Endothelial cell of umbilical vein (primary cell): Measurements from ENCODE around the gene CALHM1.

ENCODE experiments used
- FOS ChIP-seq: IDR thresholded peaks from 2 replicates; pipeline ENCODE4 v1.6.1; 2011; ENCODE audit warnings: mild to moderate bottlenecking, low read length, moderate library complexity, borderline replicate concordance; ENCODE audit not compliant: insufficient read depth
- POLR2A ChIP-seq: IDR thresholded peaks from 2 replicates; pipeline ENCODE4 v1.6.1; 2012; ENCODE audit warnings: low read depth, mild to moderate bottlenecking, control low read depth, low read length
- POLR2AphosphoS5 ChIP-seq: IDR thresholded peaks from 2 replicates; pipeline ENCODE4 v1.6.1; 2012; ENCODE audit warnings: low read depth, mild to moderate bottlenecking, control low read depth, low read length, moderate library complexity; ENCODE audit not compliant: insufficient read depth
- TF ChIP-seq, protein P1 (sequence below), 2 donors: IDR thresholded peaks; 1 replicate in 1 of 2; 2 replicates in 1 of 2; pipeline ENCODE4 v1.5.1; 2011; ENCODE audit warnings: low read length in 2 of 2, mild to moderate bottlenecking in 2 of 2, moderate library complexity in 2 of 2, control low read depth in 1 of 2, inconsistent platforms in 1 of 2, low read depth in 1 of 2; ENCODE audit not compliant: insufficient read depth in 1 of 2; ENCODE audit errors: extremely low read depth in 1 of 2

DNA sequence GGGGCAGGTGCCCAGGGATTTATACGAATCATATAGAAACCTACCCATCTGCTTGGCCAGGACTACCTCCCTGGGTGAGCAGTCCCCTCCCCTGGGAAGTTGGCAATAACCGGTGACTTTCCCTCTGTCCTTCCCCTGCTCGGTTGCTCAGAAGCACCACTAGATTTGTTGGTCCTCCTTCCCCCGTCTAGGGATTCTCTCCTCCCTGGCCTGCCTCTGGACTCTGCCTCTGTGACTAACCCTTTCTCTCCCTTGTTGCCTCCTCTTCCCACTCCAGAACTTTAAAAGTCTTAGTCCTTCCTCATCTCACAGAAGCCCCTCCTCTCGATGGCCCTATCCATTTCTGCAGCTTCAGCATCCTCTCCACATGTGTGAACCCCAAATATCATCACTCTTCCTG is 10.5 kb upstream of the CALHM1 start:
- TF ChIP-seq, protein P1, sequence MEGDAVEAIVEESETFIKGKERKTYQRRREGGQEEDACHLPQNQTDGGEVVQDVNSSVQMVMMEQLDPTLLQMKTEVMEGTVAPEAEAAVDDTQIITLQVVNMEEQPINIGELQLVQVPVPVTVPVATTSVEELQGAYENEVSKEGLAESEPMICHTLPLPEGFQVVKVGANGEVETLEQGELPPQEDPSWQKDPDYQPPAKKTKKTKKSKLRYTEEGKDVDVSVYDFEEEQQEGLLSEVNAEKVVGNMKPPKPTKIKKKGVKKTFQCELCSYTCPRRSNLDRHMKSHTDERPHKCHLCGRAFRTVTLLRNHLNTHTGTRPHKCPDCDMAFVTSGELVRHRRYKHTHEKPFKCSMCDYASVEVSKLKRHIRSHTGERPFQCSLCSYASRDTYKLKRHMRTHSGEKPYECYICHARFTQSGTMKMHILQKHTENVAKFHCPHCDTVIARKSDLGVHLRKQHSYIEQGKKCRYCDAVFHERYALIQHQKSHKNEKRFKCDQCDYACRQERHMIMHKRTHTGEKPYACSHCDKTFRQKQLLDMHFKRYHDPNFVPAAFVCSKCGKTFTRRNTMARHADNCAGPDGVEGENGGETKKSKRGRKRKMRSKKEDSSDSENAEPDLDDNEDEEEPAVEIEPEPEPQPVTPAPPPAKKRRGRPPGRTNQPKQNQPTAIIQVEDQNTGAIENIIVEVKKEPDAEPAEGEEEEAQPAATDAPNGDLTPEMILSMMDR (IDR thresholded peaks at IDR 0.05; ENCODE audit: extremely low read depth in 1 of 2, insufficient read depth in 1 of 2, low read depth in 1 of 2, low read length in 2 of 2) = no peak
- TF ChIP-seq POLR2A (no peak), FOS (no peak), POLR2AphosphoS5 (no peak)
